Measurements from ENCODE around the gene PSMD11. TPM values are rescaled to one million over a fixed set of nuclear protein-coding genes. Genes with fewer than 3 reads are reported as not detected.

Gene PSMD11
- polyA plus RNA-seq, 1 experiment: 71.6 TPM

DNA sequence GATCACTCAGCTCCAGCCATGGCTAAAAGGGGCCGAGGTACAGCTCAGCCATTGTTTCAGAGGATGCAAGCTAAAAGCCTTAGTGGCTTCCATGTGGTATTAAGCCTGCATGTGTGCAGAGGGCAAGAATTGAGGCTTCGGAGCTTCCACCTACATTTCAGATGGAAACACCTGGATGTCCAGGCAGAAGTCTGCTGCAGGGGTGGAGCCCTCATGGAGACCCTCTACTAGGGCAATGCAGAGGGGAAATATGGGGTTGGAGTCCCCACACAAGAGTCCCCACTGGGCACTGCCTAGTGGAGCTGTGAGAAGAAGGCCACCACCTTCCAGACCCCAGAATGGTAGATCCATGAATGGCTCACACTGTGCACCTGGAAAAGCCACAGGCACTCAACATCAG, 14.7 kb upstream of the PSMD11 start:
- CTCF ChIA-PET: no interaction called here
- Histone ChIP-seq H3K4me3 (ENCODE audit: low read depth, low read length) (no peak overlapping the region), H3K36me3 (ENCODE audit: control insufficient read depth, insufficient read depth, low read length) (no peaks in the 10 kb centered on the region), H3K27me3 (ENCODE audit: control insufficient read depth, insufficient read depth, low read length) (no peaks in the 10 kb centered on the region)
- no peak for DNase-seq (ENCODE audit: low read depth)
- TF ChIP-seq, protein P1, sequence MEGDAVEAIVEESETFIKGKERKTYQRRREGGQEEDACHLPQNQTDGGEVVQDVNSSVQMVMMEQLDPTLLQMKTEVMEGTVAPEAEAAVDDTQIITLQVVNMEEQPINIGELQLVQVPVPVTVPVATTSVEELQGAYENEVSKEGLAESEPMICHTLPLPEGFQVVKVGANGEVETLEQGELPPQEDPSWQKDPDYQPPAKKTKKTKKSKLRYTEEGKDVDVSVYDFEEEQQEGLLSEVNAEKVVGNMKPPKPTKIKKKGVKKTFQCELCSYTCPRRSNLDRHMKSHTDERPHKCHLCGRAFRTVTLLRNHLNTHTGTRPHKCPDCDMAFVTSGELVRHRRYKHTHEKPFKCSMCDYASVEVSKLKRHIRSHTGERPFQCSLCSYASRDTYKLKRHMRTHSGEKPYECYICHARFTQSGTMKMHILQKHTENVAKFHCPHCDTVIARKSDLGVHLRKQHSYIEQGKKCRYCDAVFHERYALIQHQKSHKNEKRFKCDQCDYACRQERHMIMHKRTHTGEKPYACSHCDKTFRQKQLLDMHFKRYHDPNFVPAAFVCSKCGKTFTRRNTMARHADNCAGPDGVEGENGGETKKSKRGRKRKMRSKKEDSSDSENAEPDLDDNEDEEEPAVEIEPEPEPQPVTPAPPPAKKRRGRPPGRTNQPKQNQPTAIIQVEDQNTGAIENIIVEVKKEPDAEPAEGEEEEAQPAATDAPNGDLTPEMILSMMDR (IDR thresholded peaks at IDR 0.05; ENCODE audit: insufficient read depth, low read depth, low read length): no peak
- POLR2A ChIA-PET: no interaction called here

GRCh38 chr17:32440722-32441121, 3.6 kb upstream of the PSMD11 start:
- ChIA-PET CTCF (no interaction called here), POLR2A (no interaction called here)
- DNase-seq (ENCODE audit: low read depth): no peak
- Histone ChIP-seq H3K27me3 (ENCODE audit: control insufficient read depth, insufficient read depth, low read length) (no peaks in the 10 kb centered on the region), H3K36me3 (ENCODE audit: control insufficient read depth, insufficient read depth, low read length) (no peaks in the 10 kb centered on the region), H3K4me3 (ENCODE audit: low read depth, low read length) (no peak overlapping the region)
- TF ChIP-seq, protein P1 (IDR thresholded peaks at IDR 0.05; ENCODE audit: insufficient read depth, low read depth, low read length): no peak

DNA sequence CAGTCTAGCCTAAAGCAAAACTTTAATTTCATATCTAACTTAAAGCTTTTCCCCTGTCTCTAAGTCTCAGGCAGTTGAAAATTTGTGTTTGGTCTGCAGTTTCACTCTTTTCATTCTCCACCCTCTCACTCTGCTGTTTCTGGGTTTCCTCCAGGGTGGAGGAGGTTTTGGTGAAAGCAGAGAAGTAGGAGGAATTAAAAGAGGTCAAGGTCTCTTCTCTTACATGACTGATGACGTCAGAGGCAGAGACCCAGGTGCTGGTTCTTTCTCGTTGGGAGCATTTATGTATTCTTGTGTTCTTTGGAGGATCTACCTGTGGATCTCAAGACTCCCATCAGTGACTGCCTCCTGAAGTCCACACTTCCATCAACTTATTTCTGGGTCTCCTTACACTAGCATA, 2.4 kb upstream of the PSMD11 start:
- POLR2A ChIA-PET: no interaction called here

DNA sequence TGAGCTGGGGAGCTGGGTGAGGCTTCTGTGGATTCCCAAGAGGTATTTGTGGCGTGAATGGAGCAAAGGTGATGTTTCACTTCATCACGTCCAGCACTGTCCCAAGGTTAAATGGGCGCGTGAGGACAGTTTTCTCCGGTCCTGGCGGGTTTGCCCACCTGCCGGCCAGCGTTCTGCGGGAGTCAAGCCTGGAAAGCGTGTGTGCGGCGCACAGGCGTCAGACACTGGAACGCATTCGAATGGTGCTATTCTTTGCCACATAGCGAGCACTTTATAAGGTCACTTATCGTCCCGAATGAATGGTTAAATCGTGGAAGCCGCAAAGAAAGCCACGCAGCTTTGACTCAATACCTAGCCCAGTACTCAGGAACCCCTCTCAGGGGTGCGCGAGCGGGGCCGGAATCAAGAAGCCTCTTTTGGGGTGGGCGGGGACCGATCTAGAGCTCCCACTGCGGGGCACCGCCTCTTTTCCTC, 446 bp upstream of the PSMD11 start:
- POLR2A ChIA-PET: no interaction called here

More for the DNA sequence above, 2.4 kb upstream of the PSMD11 start:
- no peaks in the 10 kb centered on the region for H3K27me3 ChIP-seq (ENCODE audit: control insufficient read depth, insufficient read depth, low read length)
- DNase-seq (ENCODE audit: low read depth): no peak
- CTCF ChIA-PET: interaction anchor here (4.0 kb wide), 1 partner anchor 8 kb away, joined by 43 read pairs; no protein-coding TSS in a partner anchor
- no peaks in the 10 kb centered on the region; the same call in 1 of the 2 replicates for H3K36me3 ChIP-seq (ENCODE audit: control insufficient read depth, insufficient read depth, low read length)
- H3K4me3 ChIP-seq (ENCODE audit: low read depth, low read length): no peak overlapping the region
- TF ChIP-seq, protein P1 (IDR thresholded peaks at IDR 0.05; ENCODE audit: insufficient read depth, low read depth, low read length): no peak

DNA sequence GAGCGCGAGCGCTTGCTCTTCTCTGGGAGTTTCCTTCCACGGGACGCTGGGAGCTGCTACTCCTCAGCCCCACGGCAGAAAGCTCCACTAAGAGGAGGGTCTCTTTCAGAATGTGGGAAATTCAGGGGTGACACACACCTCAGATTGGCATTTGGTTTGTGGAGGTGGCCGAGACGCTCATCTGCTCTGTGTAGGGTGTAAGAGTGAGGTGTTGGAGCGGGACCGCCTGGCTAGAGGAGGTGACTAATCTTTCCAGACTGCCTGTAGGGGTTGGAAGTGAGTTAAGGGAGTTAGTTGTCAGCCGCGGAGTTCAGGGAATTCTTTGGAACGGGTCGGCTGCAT, 735 bp downstream of the PSMD11 start:
- DNase-seq (ENCODE audit: low read depth): no peak
- POLR2A ChIA-PET: no interaction called here
- H3K36me3 ChIP-seq (ENCODE audit: control insufficient read depth, insufficient read depth, low read length): peaks cover 4% of the 10 kb centered on the region
- H3K27me3 ChIP-seq (ENCODE audit: control insufficient read depth, insufficient read depth, low read length): no peaks in the 10 kb centered on the region
- peak overlapping the region; percentile 97 for H3K4me3 ChIP-seq (ENCODE audit: low read depth, low read length)
- TF ChIP-seq, protein P1 (IDR thresholded peaks at IDR 0.05; ENCODE audit: insufficient read depth, low read depth, low read length): peak; percentile 5; the same call in 1 of the 2 replicates
- CTCF ChIA-PET: interaction anchor here (0.7 to 4.3 kb wide), 10 partner anchors 9 to 507 kb away, joined by 3 to 43 read pairs (median 4); no protein-coding TSS in a partner anchor

More for the DNA sequence above, 446 bp upstream of the PSMD11 start:
- TF ChIP-seq, protein P1 (IDR thresholded peaks at IDR 0.05; ENCODE audit: insufficient read depth, low read depth, low read length): no peak
- CTCF ChIA-PET: interaction anchor here (0.6 to 4.3 kb wide), 21 partner anchors 9 to 508 kb away, joined by 3 to 43 read pairs (median 4); no protein-coding TSS in a partner anchor
- H3K4me3 ChIP-seq (ENCODE audit: low read depth, low read length): peak overlapping the region; percentile 97
- no peaks in the 10 kb centered on the region for H3K27me3 ChIP-seq (ENCODE audit: control insufficient read depth, insufficient read depth, low read length)
- DNase-seq (ENCODE audit: low read depth): no peak
- H3K36me3 ChIP-seq (ENCODE audit: control insufficient read depth, insufficient read depth, low read length): peaks cover 2% of the 10 kb centered on the region
